ENCODE results near the gene TSBP1.

DNA sequence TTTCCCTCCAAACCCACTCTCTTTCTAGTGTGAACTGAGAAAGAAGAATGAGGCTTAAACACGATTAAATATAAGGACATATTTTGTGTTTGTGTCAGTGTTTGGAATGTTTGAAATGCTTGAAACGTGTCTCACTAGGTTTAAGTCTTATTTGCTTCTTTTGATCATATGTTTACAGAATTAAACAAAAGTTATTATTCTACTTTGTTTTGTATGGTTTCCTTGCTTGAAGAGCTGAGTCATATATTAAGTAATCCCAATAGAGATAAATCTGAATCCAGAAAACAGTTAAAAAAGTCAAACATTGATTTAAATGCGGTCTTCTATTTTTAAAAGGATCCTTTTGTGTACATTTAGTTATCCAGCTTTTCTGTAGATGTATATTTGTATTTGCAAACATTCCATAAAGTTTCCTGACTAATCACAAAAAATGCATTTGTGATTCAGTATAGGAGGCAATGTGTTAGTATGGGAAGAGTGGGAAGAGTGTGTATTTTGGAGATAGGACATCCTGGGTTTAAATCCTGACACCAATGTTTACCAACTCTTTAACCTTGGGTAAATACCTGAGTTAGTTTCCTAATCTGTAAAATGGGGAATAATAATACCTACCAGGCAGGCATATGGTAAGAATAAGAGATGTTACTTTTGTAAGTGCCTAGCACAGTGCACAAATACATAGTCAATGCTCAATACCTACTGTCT lies 72.9 kb downstream of the TSBP1 start:
- no peak for TF ChIP-seq CTCF (IDR thresholded peaks at IDR 0.05)
- TF ChIP-seq POLR2A (IDR thresholded peaks at IDR 0.05): no peak
